Fibroblast of lung (primary cell): ENCODE results near the gene MCF2L. TPM values are rescaled to one million over a fixed set of nuclear protein-coding genes. Genes with fewer than 3 reads are reported as not detected.

ENCODE experiments used
- DNase-seq, 2 donors: peaks; one replicate each; pipeline versions ENCODE4 v3.0.0 to v3.0.0-alpha.2; 2010; ENCODE audit warnings: low read depth in 2 of 2
- H2AFZ ChIP-seq: 2 replicates; pipeline ENCODE4 v1.5.1; 2012; ENCODE audit warnings: low read length, control low read depth, inconsistent platforms
- H3K27ac ChIP-seq: 2 replicates; pipeline ENCODE4 v1.5.1; 2011; ENCODE audit warnings: low read length, control low read depth; ENCODE audit not compliant: insufficient read depth
- H3K27me3 ChIP-seq: 2 replicates; pipeline ENCODE4 v1.5.1; 2011; ENCODE audit warnings: mild to moderate bottlenecking, low read length; ENCODE audit not compliant: control insufficient read depth, insufficient read depth
- H3K36me3 ChIP-seq: 2 replicates; pipeline ENCODE4 v1.5.1; 2011; ENCODE audit warnings: low read length; ENCODE audit not compliant: control insufficient read depth, insufficient read depth
- H3K4me1 ChIP-seq: 2 replicates; pipeline ENCODE4 v1.5.1; 2011; ENCODE audit warnings: low read length; ENCODE audit not compliant: control insufficient read depth, insufficient read depth; ENCODE audit errors: extremely low read depth
- H3K4me2 ChIP-seq: 2 replicates; pipeline ENCODE4 v1.5.1; 2011; ENCODE audit warnings: low read length, control low read depth; ENCODE audit not compliant: insufficient read depth; ENCODE audit errors: extremely low read depth
- H3K4me3 ChIP-seq, 4 experiments: fragments of 200-600 bp in 1 of 4; sonication (generic) in 1 of 4; replicated peaks in 1 of 4; 2 replicates each; pipeline ENCODE4 v1.5.1; 2011 to 2016; ENCODE audit warnings: low read length in 4 of 4, low read depth in 3 of 4, mild to moderate bottlenecking in 3 of 4, control low read depth in 2 of 4, inconsistent platforms in 1 of 4, mixed read lengths in 1 of 4; ENCODE audit not compliant: insufficient read depth in 1 of 4; ENCODE audit errors: control extremely low read depth in 1 of 4
- H3K79me2 ChIP-seq: 2 replicates; pipeline ENCODE4 v1.5.1; 2012; ENCODE audit warnings: mild to moderate bottlenecking, low read length, inconsistent platforms; ENCODE audit not compliant: control insufficient read depth, insufficient read depth
- H3K9ac ChIP-seq: 2 replicates; pipeline ENCODE4 v1.5.1; 2011; ENCODE audit warnings: mild to moderate bottlenecking, low read length, control low read depth; ENCODE audit not compliant: insufficient read depth
- H3K9me3 ChIP-seq: 2 replicates; pipeline ENCODE4 v1.5.1; 2012; ENCODE audit warnings: low read depth, low read length; ENCODE audit not compliant: control insufficient read depth, insufficient read depth
- H4K20me1 ChIP-seq: 2 replicates; pipeline ENCODE4 v1.5.1; 2011; ENCODE audit warnings: low read length; ENCODE audit not compliant: control insufficient read depth, insufficient read depth; ENCODE audit errors: extremely low read depth
- CTCF ChIP-seq, 2 donors: IDR thresholded peaks in 1 of 2; conservative IDR thresholded peaks in 1 of 2; 1 replicate in 1 of 2; 2 replicates in 1 of 2; pipeline ENCODE4 v1.5.1; 2011 to 2012; ENCODE audit warnings: low read length in 2 of 2, control low read depth in 1 of 2, inconsistent platforms in 1 of 2, low read depth in 1 of 2, mild to moderate bottlenecking in 1 of 2
- EZH2 ChIP-seq: IDR thresholded peaks from 2 replicates; pipeline ENCODE4 v1.5.1; 2012; ENCODE audit warnings: low read length, control low read depth, mild to moderate bottlenecking; ENCODE audit errors: missing control alignments
- polyA plus RNA-seq, 2 donors: library from polyadenylated mRNA; depleted of rRNA in 1 of 2; stranded (reverse) in 1 of 2; unstranded in 1 of 2; fragments of >200 nt; gene quantifications; 2 replicates each; pipeline ENCODE4 v1.2.1, GENCODE V29; 2011 to 2012; ENCODE audit warnings: missing spikeins in 1 of 2
- total RNA-seq: library from RNA; depleted of rRNA; stranded (reverse); fragments of >200 nt; gene quantifications from 2 replicates; pipeline ENCODE4 v1.2.1, GENCODE V29; 2014

The MCF2L gene
- total and polyA plus RNA-seq, 2 donors (not counting 1 experiment from before 2014, with no cell fraction given): 0.18 to 3.3 TPM

GRCh38 chr13:112961457-112962369, 7.3 kb upstream of the MCF2L start:
- Histone ChIP-seq H3K27ac (no peak overlapping the region), H2AFZ (no peak overlapping the region), H3K36me3 (no peaks in the 10 kb centered on the region), H3K79me2 (no peaks in the 10 kb centered on the region), H3K4me3 (no peak overlapping the region), H3K27me3 (peaks cover 2% of the 10 kb centered on the region), H3K9me3 (no peaks in the 10 kb centered on the region), H3K4me1 (no peaks in the 10 kb centered on the region), H3K4me2 (no peak overlapping the region), H3K9ac (no peak overlapping the region), H4K20me1 (no peaks in the 10 kb centered on the region)
- DNase-seq: no peak
- no peak for TF ChIP-seq CTCF (conservative IDR thresholded peaks at IDR 0.05 in 1 of 2, IDR thresholded peaks at IDR 0.05 in 1 of 2; ENCODE audit: low read depth in 1 of 2, low read length in 2 of 2)
- TF ChIP-seq EZH2: no peak

- Histone ChIP-seq H3K4me3 (no peak overlapping the region), H3K9ac (no peak overlapping the region), H3K9me3 (no peaks in the 10 kb centered on the region), H4K20me1 (no peaks in the 10 kb centered on the region), H3K27me3 (peaks cover 2% of the 10 kb centered on the region), H3K4me1 (no peaks in the 10 kb centered on the region), H3K36me3 (no peaks in the 10 kb centered on the region), H3K4me2 (no peak overlapping the region), H3K79me2 (no peaks in the 10 kb centered on the region), H2AFZ (no peak overlapping the region), H3K27ac (no peak overlapping the region)
- DNase-seq: no peak
- no peak for TF ChIP-seq EZH2
- TF ChIP-seq CTCF (conservative IDR thresholded peaks at IDR 0.05 in 1 of 2, IDR thresholded peaks at IDR 0.05 in 1 of 2; ENCODE audit: low read depth in 1 of 2, low read length in 2 of 2): no peak
These were observed 6.6 kb upstream of the MCF2L start for GRCh38 chr13:112962396-112962795.

- Histone ChIP-seq H3K27me3 (peaks cover 6% of the 10 kb centered on the region), H3K79me2 (no peaks in the 10 kb centered on the region), H4K20me1 (no peaks in the 10 kb centered on the region), H3K36me3 (no peaks in the 10 kb centered on the region), H3K9me3 (no peaks in the 10 kb centered on the region), H3K4me3 (no peak overlapping the region), H3K27ac (no peak overlapping the region), H2AFZ (no peak overlapping the region), H3K4me2 (no peak overlapping the region), H3K9ac (no peak overlapping the region), H3K4me1 (no peaks in the 10 kb centered on the region)
- DNase-seq: no peak
- TF ChIP-seq CTCF (conservative IDR thresholded peaks at IDR 0.05 in 1 of 2, IDR thresholded peaks at IDR 0.05 in 1 of 2; ENCODE audit: low read depth in 1 of 2, low read length in 2 of 2): no peak
- no peak for TF ChIP-seq EZH2
These were observed 5.9 kb upstream of the MCF2L start for GRCh38 chr13:112962911-112963625.
